Testis (tissue), 2 donors: ENCODE results near the gene OBSCN.

Experiments
- POLR2A ChIP-seq: fragments of 450-650 bp; IDR thresholded peaks from one replicate; pipeline ENCODE4 v1.6.1; 2017; ENCODE audit warnings: antibody characterized with exemption, mild to moderate bottlenecking, moderate library complexity
- TF ChIP-seq, protein P1 (sequence below), 3 experiments: fragments of 450-650 bp in 2 of 3; fragments of 200-600 bp in 1 of 3; sonication (generic) in 1 of 3; IDR thresholded peaks; one replicate each; pipeline ENCODE4 v1.5.1; 2016 to 2019; ENCODE audit warnings: antibody characterized with exemption in 3 of 3, mild to moderate bottlenecking in 2 of 3, moderate library complexity in 1 of 3

GRCh38 chr1:228259368-228259894 is 51.6 kb downstream of the OBSCN start:
- TF ChIP-seq, protein P1, sequence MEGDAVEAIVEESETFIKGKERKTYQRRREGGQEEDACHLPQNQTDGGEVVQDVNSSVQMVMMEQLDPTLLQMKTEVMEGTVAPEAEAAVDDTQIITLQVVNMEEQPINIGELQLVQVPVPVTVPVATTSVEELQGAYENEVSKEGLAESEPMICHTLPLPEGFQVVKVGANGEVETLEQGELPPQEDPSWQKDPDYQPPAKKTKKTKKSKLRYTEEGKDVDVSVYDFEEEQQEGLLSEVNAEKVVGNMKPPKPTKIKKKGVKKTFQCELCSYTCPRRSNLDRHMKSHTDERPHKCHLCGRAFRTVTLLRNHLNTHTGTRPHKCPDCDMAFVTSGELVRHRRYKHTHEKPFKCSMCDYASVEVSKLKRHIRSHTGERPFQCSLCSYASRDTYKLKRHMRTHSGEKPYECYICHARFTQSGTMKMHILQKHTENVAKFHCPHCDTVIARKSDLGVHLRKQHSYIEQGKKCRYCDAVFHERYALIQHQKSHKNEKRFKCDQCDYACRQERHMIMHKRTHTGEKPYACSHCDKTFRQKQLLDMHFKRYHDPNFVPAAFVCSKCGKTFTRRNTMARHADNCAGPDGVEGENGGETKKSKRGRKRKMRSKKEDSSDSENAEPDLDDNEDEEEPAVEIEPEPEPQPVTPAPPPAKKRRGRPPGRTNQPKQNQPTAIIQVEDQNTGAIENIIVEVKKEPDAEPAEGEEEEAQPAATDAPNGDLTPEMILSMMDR (IDR thresholded peaks at IDR 0.05) = no peak
- TF ChIP-seq POLR2A = no peak
